Pancreas (tissue), 10 donors: Measurements from ENCODE around the gene CDCA4. TPM values are rescaled to one million over a fixed set of nuclear protein-coding genes. Genes with fewer than 3 reads are reported as not detected.
"Not testable (repeated sequence)": the region's sequence is repeated elsewhere in the genome, so short reads cannot be mapped to it uniquely, and the experiment has no call there.

Source experiments
- ATAC-seq, 4 donors: fragments of 200-7000 bp; cut with Tn5 transposase; one replicate each; pipeline versions ENCODE4 v1.8.0 to v1.9.1; 2020; ENCODE audit warnings: mild to moderate bottlenecking in 4 of 4, moderate library complexity in 4 of 4
- DNase-seq, 6 donors: peaks; one replicate each; pipeline ENCODE4 v3.0.0-alpha.2; 2020
- FAIRE-seq: peaks from 2 replicates; lab custom pipeline; 2012; peaks lifted over from hg19 to GRCh38; lab: Jason Lieb, UNC
- H3K27ac ChIP-seq, 4 donors: fragments of 200-600 bp; sonication (generic); 1 replicate in 3 of 4; 2 replicates in 1 of 4; pipeline versions ENCODE4 v1.5.0 to v1.8.0; 2020
- H3K27me3 ChIP-seq, 4 donors: fragments of 200-600 bp; one replicate each; pipeline ENCODE4 v1.8.0; 2021
- H3K36me3 ChIP-seq, 3 donors: fragments of 200-600 bp; sonication (generic) in 1 of 3; one replicate each; pipeline versions ENCODE4 v1.5.0 to v1.8.0; 2020 to 2021
- H3K4me1 ChIP-seq, 3 donors: fragments of 200-600 bp; one replicate each; pipeline ENCODE4 v1.8.0; 2021
- H3K4me3 ChIP-seq, 4 donors: fragments of 200-600 bp; sonication (generic) in 2 of 4; one replicate each; pipeline versions ENCODE4 v1.5.0 to v1.8.0; 2020 to 2021
- H3K9me3 ChIP-seq, 4 donors: fragments of 200-600 bp; one replicate each; pipeline ENCODE4 v1.8.0; 2021
- WGBS, 2 donors: extraction: QIAGEN DNeasy Blood & Tissue Kit; methylation state at CpG; one replicate each; pipeline ENCODE4 v1.1.7; 2013; 5-methylcytosine and 5-hydroxymethylcytosine counted together
- intact Hi-C, 3 donors: fragments of 100-400 bp; cut with DNase I; formaldehyde crosslinking; loops; one replicate each; pipeline versions ENCODE4 v1.11.1 to v1.14.2; 2022
- polyA plus RNA-seq, 2 donors: library from polyadenylated mRNA; stranded (reverse); fragments of 200-250 nt; gene quantifications; one replicate each; pipeline ENCODE4 v1.2.3, GENCODE V29; 2013
- total RNA-seq, 6 donors: library from RNA; stranded (reverse); fragmentation: NEBNext Ultra II Directional in 4 of 6; extraction: Animal tissue kit (Norgen Biotek cat#: 25700) in 4 of 6; gene quantifications; one replicate each; pipeline versions ENCODE4 v1.2.1 to v1.2.4, GENCODE V29; 2021 to 2023
- TF ChIP-seq, protein P1 (sequence below), 4 donors: fragments of 200-600 bp; sonication (generic) in 3 of 4; IDR thresholded peaks; one replicate each; pipeline versions ENCODE4 v1.5.0 to v1.8.0; 2021; ENCODE audit warnings: antibody characterized with exemption in 4 of 4
- donor health status: healthy with polysubstance abuse.
- donor health status: DM: no; HTN: no; CAD: no; lungs with moderate emphysema.
- donor health status: DM: no; HTN: no; CAD: no.
- donor health status: control.
- donor health status: control.
- donor health status: Bipolar disorder and iron deficiency.
- donor health status: DM: yes; HTN: yes; CAD: no.
- donor health status: DM: no; HTN: no; CAD: no.
- donor health status: DM: no; HTN: no; CAD: no.
- donor health status: DM: yes; HTN: yes; CAD: no.

CDCA4 gene
- total and polyA plus RNA-seq, 8 donors = 1.2 to 3.5 (median 2.7) TPM

DNA sequence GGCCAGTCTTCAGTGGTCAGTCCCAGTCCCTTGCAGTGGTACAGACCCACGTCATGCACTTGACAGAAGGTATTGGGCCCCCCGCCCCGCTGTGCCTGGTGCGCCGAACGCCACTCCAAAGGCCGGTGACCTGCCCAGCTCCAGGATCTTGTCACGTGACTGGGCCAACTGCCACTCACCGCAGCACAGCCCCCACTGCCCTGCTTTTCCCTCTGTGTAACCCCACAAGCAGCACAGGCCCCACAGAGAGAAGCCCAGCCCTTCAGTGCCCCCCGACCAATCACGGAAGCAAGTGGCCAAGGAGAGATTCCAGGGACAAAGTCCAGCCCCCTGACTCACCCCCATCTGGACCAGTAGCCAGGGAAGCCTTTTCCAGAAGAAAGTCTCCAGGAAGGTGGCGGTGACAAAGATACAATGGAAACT is 43.8 kb upstream of the CDCA4 start:
- H3K4me1 ChIP-seq = peaks cover 0 to 3% (median 0%) of the 10 kb centered on the region in 3 donors
- peak overlapping the region in 2 of 4 donors; percentile 36 to 44 for H3K27ac ChIP-seq
- no peaks in the 10 kb centered on the region for H3K36me3 ChIP-seq
- no peaks in the 10 kb centered on the region for H3K9me3 ChIP-seq
- no peak for DNase-seq
- H3K4me3 ChIP-seq = peak overlapping the region in 1 of 4 donors; percentile 25
- FAIRE-seq = no peak
- WGBS, 2 donors = 54 to 64% methylated on average over 12 of the region's 12 CpGs
- ATAC-seq = peak; percentile 11 to 51 (median 30)
- no peaks in the 10 kb centered on the region for H3K27me3 ChIP-seq
- TF ChIP-seq, protein P1, sequence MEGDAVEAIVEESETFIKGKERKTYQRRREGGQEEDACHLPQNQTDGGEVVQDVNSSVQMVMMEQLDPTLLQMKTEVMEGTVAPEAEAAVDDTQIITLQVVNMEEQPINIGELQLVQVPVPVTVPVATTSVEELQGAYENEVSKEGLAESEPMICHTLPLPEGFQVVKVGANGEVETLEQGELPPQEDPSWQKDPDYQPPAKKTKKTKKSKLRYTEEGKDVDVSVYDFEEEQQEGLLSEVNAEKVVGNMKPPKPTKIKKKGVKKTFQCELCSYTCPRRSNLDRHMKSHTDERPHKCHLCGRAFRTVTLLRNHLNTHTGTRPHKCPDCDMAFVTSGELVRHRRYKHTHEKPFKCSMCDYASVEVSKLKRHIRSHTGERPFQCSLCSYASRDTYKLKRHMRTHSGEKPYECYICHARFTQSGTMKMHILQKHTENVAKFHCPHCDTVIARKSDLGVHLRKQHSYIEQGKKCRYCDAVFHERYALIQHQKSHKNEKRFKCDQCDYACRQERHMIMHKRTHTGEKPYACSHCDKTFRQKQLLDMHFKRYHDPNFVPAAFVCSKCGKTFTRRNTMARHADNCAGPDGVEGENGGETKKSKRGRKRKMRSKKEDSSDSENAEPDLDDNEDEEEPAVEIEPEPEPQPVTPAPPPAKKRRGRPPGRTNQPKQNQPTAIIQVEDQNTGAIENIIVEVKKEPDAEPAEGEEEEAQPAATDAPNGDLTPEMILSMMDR (IDR thresholded peaks at IDR 0.05) = no peak
- intact Hi-C loops = no loop called here

DNA sequence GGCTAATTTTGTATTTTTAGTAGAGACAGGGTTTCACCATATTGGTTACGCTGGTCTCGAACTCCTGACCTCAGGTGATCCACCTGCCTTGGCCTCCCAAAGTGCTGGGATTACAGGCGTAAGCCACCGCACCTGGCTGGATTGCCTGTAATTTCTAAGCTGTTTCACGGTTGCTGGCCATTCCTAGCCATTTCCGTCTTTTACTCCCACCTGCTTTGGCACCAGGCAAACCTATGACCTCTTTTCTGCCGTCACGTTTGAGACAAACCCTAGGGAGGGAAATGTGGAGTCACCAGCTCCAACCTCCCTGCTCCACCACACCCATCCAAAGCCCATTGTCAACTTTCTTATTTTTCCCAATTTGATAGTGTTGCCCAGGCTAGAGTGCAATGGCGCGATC is 43.1 kb upstream of the CDCA4 start:
- no peak for FAIRE-seq
- TF ChIP-seq, protein P1 (IDR thresholded peaks at IDR 0.05) = no peak
- H3K4me3 ChIP-seq = peak overlapping the region in 1 of 4 donors; percentile 25

DNA sequence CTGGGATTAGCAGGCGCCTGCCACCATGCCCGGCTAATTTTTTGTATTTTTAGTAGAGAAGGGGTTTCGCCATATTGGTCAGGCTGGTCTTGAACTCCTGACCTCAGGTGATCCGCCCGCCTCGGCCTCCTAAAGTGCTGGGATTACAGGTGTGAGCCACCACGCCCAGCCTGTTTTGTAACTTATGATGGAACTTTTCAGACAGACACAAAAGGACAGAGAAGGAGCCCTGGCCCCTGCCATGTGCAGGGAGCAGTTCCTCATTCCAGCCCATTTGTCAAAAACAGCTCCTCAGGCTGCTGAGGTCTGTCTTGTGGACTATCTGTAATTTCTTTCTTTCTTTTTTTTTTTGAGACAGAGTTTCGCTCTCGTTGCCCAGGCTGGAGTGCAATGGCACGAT is 42.6 kb upstream of the CDCA4 start:
- H3K4me1 ChIP-seq, intact Hi-C loops, H3K9me3 ChIP-seq, DNase-seq, FAIRE-seq, H3K27ac ChIP-seq, H3K27me3 ChIP-seq, H3K36me3 ChIP-seq: not testable (repeated sequence)
- ATAC-seq = peak in 1 of 4 donors; percentile 16
- 82 to 85% methylated on average over 10 of the region's 10 CpGs for WGBS, 2 donors
- H3K4me3 ChIP-seq = peak overlapping the region in 1 of 4 donors; percentile 25

More for the DNA sequence above, 43.1 kb upstream of the CDCA4 start:
- Histone ChIP-seq H3K27ac (no peak overlapping the region), H3K36me3 (no peaks in the 10 kb centered on the region), H3K27me3 (no peaks in the 10 kb centered on the region), H3K9me3 (no peaks in the 10 kb centered on the region), H3K4me1 (peaks cover 0 to 3% (median 0%) of the 10 kb centered on the region in 3 donors)
- no peak for ATAC-seq
- intact Hi-C loops = no loop called here
- no peak for DNase-seq
- WGBS, 2 donors = 90 to 96% methylated on average over 10 of the region's 10 CpGs

DNA sequence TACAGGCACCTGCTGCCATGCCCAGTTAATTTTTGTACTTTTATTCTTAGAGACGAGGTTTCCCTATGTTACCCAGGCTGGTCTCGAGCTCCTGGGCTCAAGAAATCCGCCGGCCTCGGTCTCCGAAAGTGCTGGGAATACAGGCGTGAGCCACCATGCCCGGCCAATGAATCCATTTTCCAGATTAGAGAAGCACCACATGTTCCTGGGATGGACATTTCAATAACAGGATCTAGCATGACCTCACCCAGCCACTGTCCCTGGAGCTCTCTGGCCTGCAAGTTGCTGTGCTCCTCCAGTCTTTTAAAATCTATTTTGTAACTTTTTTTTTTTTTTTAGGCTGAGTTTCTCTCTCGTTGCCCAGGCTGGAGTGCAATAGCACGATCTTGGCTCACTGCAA is 42.2 kb upstream of the CDCA4 start:
- intact Hi-C loops = no loop called here
- peaks cover 0 to 3% (median 0%) of the 10 kb centered on the region in 3 donors for H3K4me1 ChIP-seq
- no peaks in the 10 kb centered on the region for H3K27me3 ChIP-seq
- ATAC-seq = no peak
- no peak for FAIRE-seq
- no peak overlapping the region for H3K27ac ChIP-seq
- no peak overlapping the region for H3K4me3 ChIP-seq
- no peaks in the 10 kb centered on the region for H3K36me3 ChIP-seq
- DNase-seq = no peak
- TF ChIP-seq, protein P1 (IDR thresholded peaks at IDR 0.05) = no peak
- 70 to 76% methylated on average over 10 of the region's 10 CpGs for WGBS, 2 donors
- H3K9me3 ChIP-seq = no peaks in the 10 kb centered on the region

DNA sequence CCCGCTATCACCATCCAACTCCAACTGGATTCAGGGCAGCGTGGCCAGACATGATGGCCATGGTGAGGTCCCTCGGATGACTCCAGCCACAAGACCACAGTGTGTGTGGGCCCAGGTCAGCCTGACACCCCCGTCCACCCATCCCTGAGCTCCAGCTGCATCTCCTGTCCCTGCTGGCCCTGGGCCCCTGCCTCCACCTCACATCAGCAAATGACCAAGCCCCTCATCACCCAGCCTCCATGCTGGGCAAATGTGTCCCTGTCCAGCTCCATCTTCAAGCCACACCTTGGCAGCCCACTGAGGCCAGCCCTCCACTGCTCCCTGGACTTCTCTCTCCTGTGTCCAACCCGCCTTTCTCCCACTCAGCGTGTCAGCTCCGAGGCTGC is 41.2 kb upstream of the CDCA4 start:
- WGBS, 2 donors = 80 to 85% methylated on average over 7 of the region's 7 CpGs
- Histone ChIP-seq H3K27ac (no peak overlapping the region), H3K27me3 (no peaks in the 10 kb centered on the region), H3K9me3 (no peaks in the 10 kb centered on the region), H3K4me1 (peaks cover 0 to 3% (median 0%) of the 10 kb centered on the region in 3 donors), H3K36me3 (no peaks in the 10 kb centered on the region), H3K4me3 (no peak overlapping the region)
- intact Hi-C loops = no loop called here
- TF ChIP-seq, protein P1 (IDR thresholded peaks at IDR 0.05) = no peak
- ATAC-seq (no peak), DNase-seq (no peak), FAIRE-seq (no peak)
